ENCODE data around the gene PADI4.

DNA sequence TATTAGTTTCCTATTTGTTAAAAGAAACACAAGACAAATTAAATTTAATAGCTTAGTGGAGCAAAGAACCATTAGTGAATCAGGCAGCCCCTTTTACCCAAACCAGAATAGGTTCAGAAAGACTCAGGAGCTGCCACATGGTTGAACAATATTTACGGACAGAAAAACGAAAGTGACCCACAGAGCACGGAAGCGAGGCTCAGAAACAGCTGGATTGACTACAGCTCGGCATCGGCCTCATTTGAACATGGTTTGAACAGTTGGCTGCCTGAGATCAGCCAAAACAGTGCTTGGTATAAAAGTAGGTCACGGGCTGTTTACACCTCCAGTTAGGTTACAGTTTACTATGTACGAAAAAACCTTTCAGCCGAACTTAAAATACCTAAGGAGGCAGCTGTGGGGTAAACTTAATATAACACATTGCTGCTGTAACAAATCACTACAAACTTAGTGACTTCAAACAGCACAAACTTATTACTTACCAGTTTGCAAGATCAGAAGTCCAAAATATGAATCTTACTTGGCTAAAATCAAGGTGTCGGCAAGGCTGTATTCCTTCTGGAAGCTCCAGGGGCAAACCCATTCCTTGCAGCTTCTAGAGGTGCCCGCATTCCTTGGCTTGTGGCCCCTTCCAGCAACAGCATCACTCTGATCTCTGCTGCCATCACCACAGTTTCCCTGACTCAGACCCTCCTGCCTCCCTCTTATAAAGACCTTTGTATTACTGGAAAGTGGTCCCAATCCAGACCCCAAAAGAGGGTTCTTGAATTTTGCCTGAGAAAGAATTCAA is 11.8 kb downstream of the PADI4 start:
- TF ChIP-seq POLR2AphosphoS5 (IDR thresholded peaks at IDR 0.05; ENCODE audit: low read depth, low read length) (no peak), POLR2A (IDR thresholded peaks at IDR 0.05; ENCODE audit: low read depth, low read length) (no peak)
